HepG2 (cell line): ENCODE data around the gene TBC1D24. TPM values are rescaled to one million over a fixed set of nuclear protein-coding genes. Genes with fewer than 3 reads are reported as not detected.
"Not testable (repeated sequence)": the region's sequence is repeated elsewhere in the genome, so short reads cannot be mapped to it uniquely, and the experiment has no call there.

ENCODE experiments used
- BRCA1 ChIP-seq: sonication (generic); formaldehyde crosslinking; IDR thresholded peaks from 2 replicates; pipeline ENCODE4 v1.4.0; 2020; ENCODE audit warnings: missing genetic modification reagents
- CEBPG ChIP-seq: IDR thresholded peaks from 2 replicates; pipeline ENCODE4 v1.6.1; 2016
- ELF1 ChIP-seq: sonication (generic); formaldehyde crosslinking; IDR thresholded peaks from 2 replicates; pipeline ENCODE4 v1.4.0; 2020; ENCODE audit warnings: missing genetic modification reagents
- ETV5 ChIP-seq: IDR thresholded peaks from 2 replicates; pipeline ENCODE4 v1.6.1; 2018; ENCODE audit warnings: missing biosample characterization, missing genetic modification reagents, inconsistent platforms, borderline replicate concordance
- FOSL1 ChIP-seq: sonication (generic); formaldehyde crosslinking; IDR thresholded peaks from 2 replicates; pipeline ENCODE4 v1.9.0; 2021; ENCODE audit warnings: missing genetic modification reagents, borderline replicate concordance
- FOSL2 ChIP-seq: sonication (generic); formaldehyde crosslinking; IDR thresholded peaks from 2 replicates; pipeline ENCODE4 v1.4.0; 2020; ENCODE audit warnings: missing genetic modification reagents
- FOXO1 ChIP-seq: sonication (generic); formaldehyde crosslinking; IDR thresholded peaks from 2 replicates; pipeline ENCODE4 v1.4.0; 2020; ENCODE audit warnings: missing genetic modification reagents
- FOXP1 ChIP-seq, 2 experiments: fragments of 450-650 bp in 1 of 2; IDR thresholded peaks; 2 replicates each; pipeline ENCODE4 v1.6.1; 2017 to 2018; ENCODE audit warnings: antibody characterized with exemption in 1 of 2
- HINFP ChIP-seq: sonication (generic); formaldehyde crosslinking; IDR thresholded peaks from 2 replicates; pipeline ENCODE4 v1.4.0; 2020; ENCODE audit warnings: low read depth, mild to moderate bottlenecking, missing genetic modification reagents
- HMG20A ChIP-seq: IDR thresholded peaks from 2 replicates; pipeline ENCODE4 v1.6.1; 2016; ENCODE audit warnings: borderline replicate concordance
- MNT ChIP-seq: fragments of 450-650 bp; IDR thresholded peaks from 2 replicates; pipeline ENCODE4 v1.6.1; 2016
- NR0B2 ChIP-seq: sonication (generic); formaldehyde crosslinking; IDR thresholded peaks from 2 replicates; pipeline ENCODE4 v1.4.0; 2020; ENCODE audit warnings: mild to moderate bottlenecking, missing genetic modification reagents
- PPARG ChIP-seq: conservative IDR thresholded peaks from 2 replicates; pipeline ENCODE4 v1.6.1; 2016; ENCODE audit warnings: missing biosample characterization, missing genetic modification reagents
- RCOR2 ChIP-seq: IDR thresholded peaks from 2 replicates; pipeline ENCODE4 v1.6.1; 2016; ENCODE audit warnings: missing biosample characterization, missing genetic modification reagents
- STAG1 ChIP-seq: sonication (generic); formaldehyde crosslinking; IDR thresholded peaks from 2 replicates; pipeline ENCODE4 v1.4.0; 2020; ENCODE audit warnings: missing genetic modification reagents
- ZFX ChIP-seq: sonication (generic); formaldehyde crosslinking; IDR thresholded peaks from 2 replicates; pipeline ENCODE4 v1.4.0; 2020; ENCODE audit warnings: mild to moderate bottlenecking, low read depth, missing genetic modification reagents, moderate library complexity
- ZGPAT ChIP-seq: IDR thresholded peaks from 2 replicates; pipeline ENCODE4 v1.6.1; 2016; ENCODE audit warnings: mild to moderate bottlenecking
- ZNF160 ChIP-seq: sonication (generic); formaldehyde crosslinking; IDR thresholded peaks from 2 replicates; pipeline ENCODE4 v1.8.0; 2022; ENCODE audit warnings: mild to moderate bottlenecking, inconsistent platforms, missing genetic modification reagents
- ZNF263 ChIP-seq: sonication (generic); formaldehyde crosslinking; IDR thresholded peaks from 2 replicates; pipeline ENCODE4 v1.4.0; 2020; ENCODE audit warnings: missing genetic modification reagents
- ZNF441 ChIP-seq: sonication (generic); formaldehyde crosslinking; IDR thresholded peaks from 2 replicates; pipeline ENCODE4 v1.7.0; 2021; ENCODE audit warnings: missing genetic modification reagents, borderline replicate concordance
- ZNF609 ChIP-seq: sonication (generic); formaldehyde crosslinking; IDR thresholded peaks from 2 replicates; pipeline ENCODE4 v1.4.0; 2020; ENCODE audit warnings: mild to moderate bottlenecking, missing genetic modification reagents, borderline replicate concordance
- polyA plus RNA-seq, 8 experiments: library from polyadenylated mRNA; depleted of rRNA in 3 of 8; stranded (reverse) in 7 of 8; unstranded in 1 of 8; fragments of >200 nt; fragmentation: Illumina TruSeq in 4 of 8; extraction: Trizol in 4 of 8; gene quantifications; 2 replicates each; pipeline versions ENCODE4 v1.2.1 to v1.2.3, GENCODE V29; 2011 to 2016; ENCODE audit warnings: low read depth in 4 of 8, missing spikeins in 1 of 8, mixed read lengths in 1 of 8; ENCODE audit not compliant: insufficient read depth in 1 of 8
- total RNA-seq, 5 experiments: library from RNA; depleted of rRNA; stranded (reverse); fragments of >200 nt; fragmentation: Illumina TruSeq; extraction: Trizol; gene quantifications; 2 replicates each; pipeline ENCODE4 v1.2.3, GENCODE V29; 2016; ENCODE audit warnings: low read depth in 1 of 5

Gene TBC1D24
- total and polyA plus RNA-seq, 2 of the 13 experiments (the other 11 are each of a cell fraction or from before 2014, with no cell fraction given) = 7.7 to 13.7 TPM

- TF ChIP-seq ZGPAT (CRISPR knock-in tag) = peak; percentile 38; the same call in 1 of the 2 replicates
- peak; percentile 56 for TF ChIP-seq CEBPG (CRISPR knock-in tag)
- peak; percentile 82 for TF ChIP-seq MNT
- TF ChIP-seq BRCA1 = peak; percentile 61; the same call in 1 of the 2 replicates
- TF ChIP-seq FOXO1 (CRISPR knock-in tag) = peak; percentile 81
- 0 out of 2 replicates have a peak, but pooled peaks have one; percentile 30 for TF ChIP-seq PPARG (CRISPR knock-in tag)
- TF ChIP-seq FOXP1 (IDR thresholded peaks at IDR 0.05) = not testable (repeated sequence)
- peak; percentile 51 for TF ChIP-seq FOXP1 (CRISPR knock-in tag; IDR thresholded peaks at IDR 0.05)
- TF ChIP-seq NR0B2 = peak; percentile 57; the same call in 1 of the 2 replicates
- TF ChIP-seq FOSL1 (CRISPR knock-in tag) = peak; percentile 18; the same call in 1 of the 2 replicates
- TF ChIP-seq ZNF160 (CRISPR knock-in tag) = 0 out of 2 replicates have a peak, but pooled peaks have one; percentile 44
- TF ChIP-seq ZNF263 (CRISPR knock-in tag) = 0 out of 2 replicates have a peak, but pooled peaks have one; percentile 14
- 0 out of 2 replicates have a peak, but pooled peaks have one; percentile 44 for TF ChIP-seq ZNF441 (CRISPR knock-in tag)
- TF ChIP-seq FOSL2 (CRISPR knock-in tag) = peak; percentile 85
- TF ChIP-seq ZFX (CRISPR knock-in tag) = peak; percentile 35; the same call in 1 of the 2 replicates
- peak; percentile 19; the same call in 1 of the 2 replicates for TF ChIP-seq STAG1
- peak; percentile 21; the same call in 1 of the 2 replicates for TF ChIP-seq RCOR2
- 0 out of 2 replicates have a peak, but pooled peaks have one; percentile 34 for TF ChIP-seq HINFP (CRISPR knock-in tag)
- TF ChIP-seq ELF1 (CRISPR knock-in tag) = 0 out of 2 replicates have a peak, but pooled peaks have one; percentile 31
- TF ChIP-seq ETV5 (CRISPR knock-in tag) = peak; percentile 67; the same call in 1 of the 2 replicates
- TF ChIP-seq ZNF609 = 0 out of 2 replicates have a peak, but pooled peaks have one; percentile 20
- 0 out of 2 replicates have a peak, but pooled peaks have one; percentile 26 for TF ChIP-seq HMG20A (CRISPR knock-in tag)
These were observed 66.5 kb downstream of the TBC1D24 start (continued) for GRCh38 chr16:2541409-2541808.
